ENCODE data around the gene SHROOM2.

Gene SHROOM2

GRCh38 chrX:9871701-9872268 is 85.6 kb downstream of the SHROOM2 start:
- no peak for DNase-seq

DNA sequence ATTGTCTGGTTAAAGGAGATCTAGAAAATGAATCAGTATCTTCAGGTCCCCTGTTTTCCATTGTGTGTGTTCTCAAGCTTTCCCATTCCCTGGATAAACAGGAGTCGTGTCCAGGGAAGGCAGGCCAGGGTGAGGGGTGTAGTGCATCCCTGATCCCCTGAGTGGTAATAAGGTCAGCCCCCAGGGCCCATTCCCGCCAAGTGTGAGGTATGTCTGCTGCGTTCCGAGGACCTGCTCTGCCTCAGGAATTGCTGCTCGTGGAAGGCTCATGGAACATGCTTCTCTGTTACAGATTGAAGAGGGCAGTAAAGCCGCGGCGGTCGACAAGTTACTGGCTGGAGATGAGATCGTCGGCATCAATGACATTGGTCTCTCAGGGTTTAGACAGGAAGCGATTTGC is 87.1 kb downstream of the SHROOM2 start:
- DNase-seq: no peak

DNA sequence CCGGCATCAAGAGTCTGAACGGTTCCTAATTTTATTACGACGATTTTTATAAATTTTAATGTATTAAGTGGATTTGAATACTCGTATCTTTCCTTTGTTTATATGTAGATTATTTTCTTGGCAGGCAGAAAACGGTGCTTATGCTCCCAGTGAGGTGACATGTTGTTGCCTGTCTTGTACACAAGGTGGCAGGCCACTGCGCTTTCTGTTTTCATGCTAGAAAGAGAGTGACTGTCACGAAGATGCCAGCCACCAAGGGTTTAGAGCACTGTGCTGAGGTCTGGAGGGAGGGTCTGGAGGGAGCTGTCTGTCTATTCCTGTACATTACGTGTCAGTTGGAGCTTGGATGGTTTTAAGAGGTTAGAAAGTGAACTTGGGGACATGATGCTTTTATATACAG is 87.7 kb downstream of the SHROOM2 start:
- peak in 1 of 2 donors; percentile 61 for DNase-seq

DNA sequence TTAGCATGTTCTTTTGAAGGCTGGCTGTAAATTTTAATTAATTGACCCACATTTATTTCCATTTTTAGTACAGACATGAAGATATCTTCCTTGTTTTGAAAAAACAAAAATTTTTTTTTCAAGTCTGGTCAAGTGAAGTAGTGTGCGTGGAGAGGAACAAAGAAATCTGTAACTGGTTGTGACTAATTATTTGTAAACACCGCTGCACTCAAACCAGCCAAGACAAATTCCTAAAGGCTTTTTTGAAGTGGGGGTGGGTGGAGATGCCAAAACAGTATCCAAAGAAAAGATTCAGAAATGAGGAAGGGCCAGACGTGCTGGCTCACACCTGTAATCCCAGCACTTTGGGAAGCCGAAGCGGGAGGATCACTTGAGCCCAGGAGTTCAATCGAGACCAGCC is 88.3 kb downstream of the SHROOM2 start:
- no peak for DNase-seq

DNA sequence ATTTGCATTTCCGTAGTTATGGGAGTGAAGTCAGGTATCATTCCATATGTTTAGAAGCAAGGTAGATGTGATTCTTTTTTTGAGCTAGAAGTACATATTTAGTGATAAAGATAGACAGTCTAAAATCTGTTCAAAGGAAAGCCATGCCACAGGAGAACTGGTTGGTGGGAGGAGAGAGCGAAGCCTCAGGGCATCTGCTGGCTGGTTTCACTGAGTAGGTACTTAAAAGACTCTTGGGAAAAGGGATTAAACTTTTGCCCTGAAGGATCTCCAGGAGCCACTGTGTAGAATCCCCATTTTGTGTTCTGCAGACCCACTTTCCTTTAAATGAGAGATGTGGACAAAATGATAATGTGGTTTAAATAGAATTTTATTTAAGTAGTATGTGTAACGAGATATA is 89.6 kb downstream of the SHROOM2 start:
- DNase-seq: no peak

- DNase-seq: no peak
Observed at GRCh38 chrX:9876201-9876600, 90.0 kb downstream of the SHROOM2 start.

GRCh38 chrX:9878146-9878820 is 92.1 kb downstream of the SHROOM2 start:
- no peak for DNase-seq

- no peak for DNase-seq
Observed at GRCh38 chrX:9880237-9880636, 94.0 kb downstream of the SHROOM2 start.

DNA sequence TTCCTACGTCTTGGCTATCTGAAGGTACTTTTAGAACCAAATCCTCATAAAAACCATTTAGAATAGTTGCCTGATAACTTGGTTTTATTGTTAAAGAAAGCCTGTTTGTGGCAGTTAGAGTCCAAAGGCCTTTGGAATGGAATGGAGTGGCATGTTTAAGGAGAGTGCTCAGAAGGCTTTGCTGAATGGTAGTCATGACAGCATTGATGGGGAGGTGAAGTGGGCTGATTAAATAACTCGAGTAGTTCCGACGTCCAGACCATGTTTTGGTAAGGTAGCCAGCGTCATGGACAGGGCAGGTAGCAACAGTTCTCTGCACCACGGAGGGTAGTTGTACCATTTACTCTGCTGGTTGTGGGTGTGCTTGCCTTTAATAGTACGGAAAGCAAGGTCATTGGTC is 94.6 kb downstream of the SHROOM2 start:
- DNase-seq: no peak

GRCh38 chrX:9882669-9883446 is 96.6 kb downstream of the SHROOM2 start:
- no peak for DNase-seq

- no peak for DNase-seq
Observed at GRCh38 chrX:9884031-9884779, 98.0 kb downstream of the SHROOM2 start.

- peak; percentile 7 to 62 for DNase-seq
Observed at GRCh38 chrX:9885150-9885549, 98.9 kb downstream of the SHROOM2 start.

- no peak for DNase-seq
Observed at GRCh38 chrX:9887659-9888297, 101.5 kb downstream of the SHROOM2 start.

GRCh38 chrX:9888953-9889470 is 102.8 kb downstream of the SHROOM2 start:
- no peak for DNase-seq

GRCh38 chrX:9890681-9891091 is 104.5 kb downstream of the SHROOM2 start:
- no peak for DNase-seq

DNA sequence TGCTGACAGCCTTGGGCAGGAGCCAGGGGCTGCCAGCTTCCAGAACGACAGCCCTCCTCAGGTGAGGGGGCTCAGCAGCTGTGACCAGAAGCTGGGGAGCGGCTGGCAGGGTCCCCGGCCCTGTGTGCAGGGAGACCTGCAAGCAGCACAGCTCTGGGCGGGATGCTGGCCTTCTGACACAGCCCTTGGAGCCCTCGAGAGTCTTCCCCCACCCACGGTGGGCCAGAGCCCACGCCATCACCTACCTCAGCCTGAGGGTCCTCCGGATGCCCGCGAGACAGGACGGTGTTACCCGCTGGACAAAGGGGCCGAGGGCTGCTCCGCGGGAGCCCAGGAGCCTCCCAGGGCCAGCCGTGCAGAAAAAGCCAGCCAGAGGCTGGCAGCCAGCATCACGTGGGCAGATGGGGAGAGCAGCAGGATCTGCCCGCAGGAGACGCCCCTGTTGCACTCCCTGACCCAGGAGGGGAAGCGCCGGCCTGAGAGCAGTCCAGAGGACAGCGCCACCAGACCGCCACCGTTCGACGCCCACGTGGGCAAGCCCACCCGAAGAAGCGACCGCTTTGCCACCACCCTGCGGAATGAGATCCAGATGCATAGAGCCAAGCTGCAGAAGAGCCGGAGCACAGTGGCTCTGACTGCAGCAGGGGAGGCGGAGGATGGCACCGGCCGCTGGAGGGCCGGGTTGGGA is 109.1 kb downstream of the SHROOM2 start:
- no peak for DNase-seq

GRCh38 chrX:9897761-9898161 is 111.5 kb downstream of the SHROOM2 start:
- DNase-seq: no peak

DNA sequence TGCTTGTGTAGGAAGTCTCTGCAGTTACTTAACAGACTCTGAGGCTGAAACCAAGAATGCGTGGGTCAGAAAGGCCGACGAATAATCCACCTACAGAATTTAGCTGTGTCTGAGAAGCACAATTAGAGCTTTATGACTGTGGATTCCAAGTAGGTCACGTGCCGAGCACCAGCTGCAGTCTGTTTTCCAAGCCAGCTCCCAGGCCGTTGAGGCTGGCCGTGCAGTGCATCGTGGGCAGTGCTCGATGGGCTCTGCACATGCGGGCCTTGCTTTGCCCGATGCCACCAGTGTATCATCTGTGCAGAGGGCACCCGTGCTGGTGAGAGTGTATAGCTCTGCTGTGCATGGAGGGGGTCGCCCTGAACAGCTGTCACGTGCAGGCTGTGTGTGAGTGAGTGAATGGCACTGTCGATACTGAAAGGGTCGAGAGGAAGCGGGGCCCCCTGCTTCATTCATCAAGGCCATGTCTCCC is 113.4 kb downstream of the SHROOM2 start:
- no peak for DNase-seq

DNA sequence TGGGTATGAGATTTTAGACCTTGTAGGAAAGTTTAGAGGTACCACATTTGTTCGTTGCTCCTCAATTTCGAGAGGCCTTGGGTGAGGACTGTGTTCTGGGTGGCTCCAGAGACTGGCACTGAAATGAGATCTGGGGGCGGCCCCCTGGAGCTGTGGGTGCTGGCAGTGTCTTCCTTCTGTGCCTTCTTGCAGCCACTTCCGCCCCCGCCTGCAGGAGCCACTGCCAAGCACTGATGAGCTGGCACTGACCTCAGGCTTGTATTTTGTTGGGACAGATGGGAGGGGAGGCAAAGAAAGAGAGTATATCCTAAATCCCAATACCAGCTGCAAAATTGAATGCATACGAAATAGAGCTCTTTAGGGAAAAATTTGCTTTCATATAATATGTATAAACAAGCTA is 116.4 kb downstream of the SHROOM2 start:
- DNase-seq: peak in 1 of 2 donors; percentile 35

GRCh38 chrX:9903146-9903545 is 116.9 kb downstream of the SHROOM2 start:
- DNase-seq: no peak

DNA sequence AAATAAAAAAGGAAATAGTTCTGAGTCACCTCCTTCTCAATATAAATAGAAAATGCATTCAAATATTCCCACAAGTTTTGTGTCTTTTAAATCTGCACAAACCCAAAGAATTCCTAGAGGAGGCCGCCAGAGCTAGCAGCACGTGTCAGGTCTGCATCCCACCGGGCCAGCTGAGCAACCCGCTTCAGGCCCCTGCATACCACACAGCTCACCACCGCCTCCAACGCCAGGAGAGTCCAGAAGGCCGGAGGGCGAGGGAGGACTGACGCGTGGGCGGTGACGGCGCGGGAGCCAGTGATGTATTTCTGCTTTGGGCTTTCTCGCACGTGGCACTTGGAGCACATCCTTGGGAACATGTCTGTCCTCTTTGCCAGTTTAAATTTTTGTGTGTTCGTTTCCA is 119.1 kb downstream of the SHROOM2 start:
- DNase-seq: no peak

GRCh38 chrX:9905721-9906120 is 119.5 kb downstream of the SHROOM2 start:
- no peak for DNase-seq

Data from bone marrow (tissue), 2 donors.